HG03159 (cell line): Measurements from ENCODE around the gene C1orf226.

Experiments
- ATAC-seq: cut with Tn5 transposase; IDR thresholded peaks from one replicate; pipeline ENCODE4 v1.9.1; 2021; ENCODE audit warnings: mild to moderate bottlenecking, moderate library complexity; ENCODE audit not compliant: unreplicated experiment

Gene C1orf226

GRCh38 chr1:162365284-162366020, 16.1 kb upstream of the C1orf226 start:
- ATAC-seq = no peak

- no peak for ATAC-seq
Measured at GRCh38 chr1:162366149-162366548, 15.4 kb upstream of the C1orf226 start.

DNA sequence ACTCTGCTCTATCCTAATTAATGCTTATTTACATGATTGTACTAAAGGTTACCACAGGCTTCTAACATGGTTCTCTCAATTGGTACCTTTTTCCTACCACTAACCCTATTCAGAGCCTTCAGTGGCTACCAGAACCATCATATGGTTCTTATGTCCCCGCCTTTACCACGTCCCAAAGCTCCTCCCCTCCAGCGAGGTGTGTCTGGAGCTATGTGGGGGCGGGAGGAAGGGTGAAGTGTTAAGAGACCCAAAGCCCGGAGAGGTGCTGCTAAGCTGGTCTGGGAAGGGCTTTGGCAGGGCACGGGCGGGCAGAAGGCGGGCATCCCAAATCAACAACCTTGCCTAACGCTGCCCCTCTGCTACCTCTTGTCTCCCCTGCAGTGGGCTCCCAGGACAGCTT, 14.9 kb upstream of the C1orf226 start:
- no peak for ATAC-seq

DNA sequence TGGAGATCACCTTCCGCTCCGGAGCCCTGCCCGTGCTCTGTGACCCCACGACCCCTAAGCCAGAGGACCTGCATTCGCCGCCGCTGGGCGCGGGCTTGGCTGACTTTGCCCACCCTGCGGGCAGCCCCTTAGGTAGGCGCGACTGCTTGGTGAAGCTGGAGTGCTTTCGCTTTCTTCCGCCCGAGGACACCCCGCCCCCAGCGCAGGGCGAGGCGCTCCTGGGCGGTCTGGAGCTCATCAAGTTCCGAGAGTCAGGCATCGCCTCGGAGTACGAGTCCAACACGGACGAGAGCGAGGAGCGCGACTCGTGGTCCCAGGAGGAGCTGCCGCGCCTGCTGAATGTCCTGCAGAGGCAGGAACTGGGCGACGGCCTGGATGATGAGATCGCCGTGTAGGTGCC, 14.5 kb upstream of the C1orf226 start:
- no peak for ATAC-seq

DNA sequence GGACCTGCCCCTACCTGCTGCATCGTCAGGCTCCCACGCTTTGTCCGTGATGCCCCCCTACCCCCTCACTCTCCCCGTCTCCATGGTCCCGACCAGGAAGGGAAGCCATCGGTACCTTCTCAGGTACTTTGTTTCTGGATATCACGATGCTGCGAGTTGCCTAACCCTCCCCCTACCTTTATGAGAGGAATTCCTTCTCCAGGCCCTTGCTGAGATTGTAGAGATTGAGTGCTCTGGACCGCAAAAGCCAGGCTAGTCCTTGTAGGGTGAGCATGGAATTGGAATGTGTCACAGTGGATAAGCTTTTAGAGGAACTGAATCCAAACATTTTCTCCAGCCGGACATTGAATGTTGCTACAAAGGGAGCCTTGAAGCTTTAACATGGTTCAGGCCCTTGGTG, 13.8 kb upstream of the C1orf226 start:
- ATAC-seq = no peak

GRCh38 chr1:162368451-162368850, 13.1 kb upstream of the C1orf226 start:
- no peak for ATAC-seq

- no peak for ATAC-seq
Measured at GRCh38 chr1:162369571-162369970, 12.0 kb upstream of the C1orf226 start.

DNA sequence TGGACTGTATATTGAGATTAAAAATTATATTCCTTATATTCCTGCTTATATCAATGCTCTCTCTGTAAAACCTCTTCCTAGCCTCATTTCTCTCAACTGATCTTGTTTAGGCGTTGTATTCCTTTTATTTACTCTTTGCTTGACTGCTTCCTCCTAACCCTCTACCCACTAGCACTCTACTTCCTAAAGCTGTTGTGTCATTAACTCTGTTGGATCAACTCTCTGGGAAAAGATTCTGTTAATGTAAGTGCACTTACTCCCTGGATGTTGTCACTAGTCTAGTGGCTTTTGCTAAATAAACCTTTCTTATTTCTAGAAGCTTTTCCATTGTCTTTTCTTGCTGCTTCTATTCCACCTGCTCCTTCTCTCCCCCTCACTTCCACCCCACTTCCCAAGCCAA, 11.4 kb upstream of the C1orf226 start:
- ATAC-seq = no peak

DNA sequence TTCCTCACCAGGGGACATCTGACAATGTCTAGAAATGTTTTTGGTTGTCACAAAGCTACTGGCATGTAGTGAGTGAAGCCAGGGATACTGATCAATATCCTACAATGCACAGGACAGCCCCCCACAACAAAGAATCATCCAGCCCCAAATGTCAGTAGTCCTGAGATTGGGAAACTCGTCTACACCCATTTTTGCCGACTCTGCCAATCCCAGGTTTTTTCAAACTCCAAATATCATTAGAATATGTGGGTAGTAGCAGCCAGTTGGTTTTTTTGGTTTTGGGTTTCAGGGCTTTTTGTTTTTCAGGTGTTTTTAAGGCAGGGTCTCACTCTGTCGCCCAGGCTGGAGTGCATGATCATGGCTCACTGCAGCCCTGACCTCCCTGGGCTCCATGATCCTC, 10.8 kb upstream of the C1orf226 start:
- ATAC-seq = no peak

GRCh38 chr1:162371611-162372010, 9.9 kb upstream of the C1orf226 start:
- no peak for ATAC-seq

GRCh38 chr1:162372159-162373071, 9.1 kb upstream of the C1orf226 start:
- no peak for ATAC-seq

GRCh38 chr1:162373072-162373427, 8.5 kb upstream of the C1orf226 start:
- no peak for ATAC-seq

DNA sequence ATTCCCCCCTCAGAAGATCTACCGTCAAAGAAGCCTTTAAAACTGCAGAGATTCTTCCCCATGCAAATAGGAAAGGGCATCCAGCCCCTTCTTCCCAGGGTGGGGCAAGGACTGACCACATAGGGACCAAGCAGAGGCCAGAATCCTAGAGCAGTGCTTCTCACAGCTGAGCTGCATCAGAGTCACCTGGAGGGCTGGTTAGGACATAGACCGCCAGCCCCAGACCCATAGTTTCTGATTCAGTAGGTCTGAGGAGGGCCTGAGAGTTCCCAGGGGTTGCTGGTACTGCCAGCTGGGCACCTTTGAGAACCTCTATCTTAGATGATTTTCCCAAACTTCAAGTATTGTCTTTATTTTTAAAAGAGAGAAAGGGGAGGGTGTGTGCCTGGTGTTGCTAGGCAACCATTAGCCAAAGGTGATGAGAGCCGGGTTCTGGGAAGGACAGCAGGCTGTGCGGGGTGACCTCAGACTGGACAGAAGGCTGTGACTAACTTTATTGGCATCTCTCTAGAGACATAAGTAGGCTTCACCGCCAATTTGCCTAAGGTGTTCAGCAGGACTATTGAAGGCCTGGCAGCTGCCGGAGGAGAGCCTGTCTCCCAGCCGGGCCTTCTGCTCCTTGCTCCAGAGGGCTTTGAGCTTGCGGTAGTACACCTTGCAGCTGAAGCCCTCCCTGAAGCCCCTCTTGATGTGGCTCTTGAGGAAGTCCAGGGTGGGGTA, 7.8 kb upstream of the C1orf226 start:
- ATAC-seq = no peak

- ATAC-seq = no peak
Measured at GRCh38 chr1:162374406-162374805, 7.1 kb upstream of the C1orf226 start.

- ATAC-seq = no peak
Measured at GRCh38 chr1:162375463-162375862, 6.1 kb upstream of the C1orf226 start.

GRCh38 chr1:162376691-162377090, 4.8 kb upstream of the C1orf226 start, which contains the start of gene SPATA46:
TSS of gene SPATA46 (minus strand) at chr1:162376854. CDS start at chr1:162376790, 64 bp downstream.
- no peak for ATAC-seq

DNA sequence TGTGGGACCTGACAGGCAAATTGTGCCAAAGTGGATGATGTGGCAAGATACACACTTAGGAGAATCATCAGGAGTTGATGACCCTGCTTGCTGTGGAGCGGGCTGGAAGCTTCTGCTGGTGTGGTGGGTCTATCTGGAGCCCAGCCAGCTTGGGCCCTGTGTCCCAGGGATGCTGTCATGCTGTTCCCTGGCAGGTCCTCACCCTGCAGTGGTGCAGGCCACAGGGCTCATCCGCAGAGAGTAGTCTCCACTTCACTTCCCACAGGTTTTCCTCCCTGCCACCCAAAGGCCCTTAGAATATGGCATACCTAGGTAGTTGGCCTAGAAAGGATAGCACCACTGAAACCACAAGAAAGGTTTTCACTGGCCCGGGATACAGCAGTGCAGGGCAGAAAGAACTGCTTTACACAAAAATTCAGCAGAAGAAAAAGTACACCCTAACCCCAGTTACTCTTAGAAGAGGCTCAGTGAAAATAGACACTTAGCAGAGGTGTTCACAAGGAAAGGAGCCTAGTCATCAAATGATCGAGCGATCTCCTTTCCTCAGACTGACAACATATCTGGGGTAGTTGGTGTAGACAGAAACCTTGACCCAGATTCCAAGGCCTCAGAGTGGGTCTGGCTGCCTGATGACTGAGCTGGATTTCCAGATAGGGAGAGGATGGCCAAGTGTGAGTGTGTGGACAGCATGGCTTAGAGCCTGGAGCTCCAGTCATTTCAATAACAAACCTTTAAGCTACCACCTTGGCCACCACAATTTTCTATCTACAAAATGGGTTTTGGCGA, 1.3 kb upstream of the C1orf226 start:
- ATAC-seq = no peak

- no peak for ATAC-seq
Measured at GRCh38 chr1:162381941-162382750, 618 bp downstream of the C1orf226 start.

- no peak for ATAC-seq
Measured at GRCh38 chr1:162383091-162383490, 1.6 kb downstream of the C1orf226 start.

GRCh38 chr1:162383516-162383915, 2.0 kb downstream of the C1orf226 start:
- no peak for ATAC-seq
